Liver (tissue), 9 donors: Measurements from ENCODE around the gene IL17REL. TPM values are rescaled to one million over a fixed set of nuclear protein-coding genes. Genes with fewer than 3 reads are reported as not detected.
A peak's percentile ranks its signal among the peaks of the same experiment; 100 is the strongest.

ENCODE experiments used
- DNase-seq: peaks from one replicate; pipeline ENCODE4 v3.0.0-alpha.2; 2017; ENCODE audit warnings: low spot score
- H3K27ac ChIP-seq, 2 donors: one replicate each; pipeline ENCODE4 v1.7.0; 2013; ENCODE audit warnings: inconsistent platforms in 2 of 2, low read length in 2 of 2, control low read depth in 1 of 2, low read depth in 1 of 2, mild to moderate bottlenecking in 1 of 2
- H3K27me3 ChIP-seq, 4 donors: one replicate each; pipeline versions ENCODE4 v1.6.1 to v1.7.0; 2013; ENCODE audit warnings: low read length in 3 of 4, inconsistent platforms in 1 of 4, mild to moderate bottlenecking in 1 of 4, moderate library complexity in 1 of 4; ENCODE audit not compliant: control insufficient read depth in 4 of 4, insufficient read depth in 4 of 4
- H3K36me3 ChIP-seq, 4 donors: one replicate each; pipeline versions ENCODE4 v1.6.1 to v1.7.0; 2013; ENCODE audit warnings: low read length in 3 of 4, mild to moderate bottlenecking in 3 of 4, low read depth in 1 of 4, moderate library complexity in 1 of 4; ENCODE audit not compliant: control insufficient read depth in 4 of 4, insufficient read depth in 3 of 4
- H3K4me1 ChIP-seq, 4 donors: one replicate each; pipeline versions ENCODE4 v1.6.1 to v1.7.0; 2013; ENCODE audit warnings: low read length in 3 of 4, mild to moderate bottlenecking in 3 of 4, moderate library complexity in 1 of 4; ENCODE audit not compliant: control insufficient read depth in 4 of 4, insufficient read depth in 4 of 4
- H3K4me3 ChIP-seq, 3 donors: one replicate each; pipeline versions ENCODE4 v1.6.1 to v1.7.0; 2013; ENCODE audit warnings: low read length in 3 of 3, control low read depth in 1 of 3, low read depth in 1 of 3, mild to moderate bottlenecking in 1 of 3
- H3K9ac ChIP-seq, 2 donors: one replicate each; pipeline ENCODE4 v1.7.0; 2013; ENCODE audit warnings: low read length in 2 of 2, mild to moderate bottlenecking in 2 of 2, moderate library complexity in 2 of 2, control low read depth in 1 of 2, low read depth in 1 of 2
- H3K9me3 ChIP-seq, 4 donors: one replicate each; pipeline versions ENCODE4 v1.6.1 to v1.7.0; 2013; ENCODE audit warnings: low read length in 3 of 4; ENCODE audit not compliant: control insufficient read depth in 4 of 4
- EGR1 ChIP-seq, 2 donors: IDR thresholded peaks; 2 replicates each; pipeline ENCODE4 v1.6.1; 2016 to 2018; ENCODE audit warnings: antibody characterized with exemption in 2 of 2, low read depth in 2 of 2
- FOXA1 ChIP-seq: IDR thresholded peaks from 2 replicates; pipeline ENCODE4 v1.6.1; 2016; ENCODE audit warnings: antibody characterized with exemption
- FOXA2 ChIP-seq: IDR thresholded peaks from 2 replicates; pipeline ENCODE4 v1.6.1; 2016; ENCODE audit warnings: antibody characterized with exemption
- GABPA ChIP-seq, 2 donors: IDR thresholded peaks in 1 of 2; conservative IDR thresholded peaks in 1 of 2; 2 replicates each; pipeline ENCODE4 v1.6.1; 2016; ENCODE audit warnings: antibody characterized with exemption in 2 of 2, mild to moderate bottlenecking in 1 of 2, moderate library complexity in 1 of 2
- HNF4A ChIP-seq, 2 donors: conservative IDR thresholded peaks; 2 replicates each; pipeline ENCODE4 v1.6.1; 2016; ENCODE audit warnings: antibody characterized with exemption in 2 of 2, mild to moderate bottlenecking in 2 of 2
- HNF4G ChIP-seq: IDR thresholded peaks from 2 replicates; pipeline ENCODE4 v1.6.1; 2016; ENCODE audit warnings: antibody characterized with exemption
- JUND ChIP-seq, 2 donors: IDR thresholded peaks; 2 replicates each; pipeline ENCODE4 v1.6.1; 2016; ENCODE audit warnings: antibody characterized with exemption in 2 of 2
- NR2F2 ChIP-seq: IDR thresholded peaks from 2 replicates; pipeline ENCODE4 v1.6.1; 2016; ENCODE audit warnings: antibody characterized with exemption
- RAD21 ChIP-seq, 2 donors: IDR thresholded peaks; 2 replicates each; pipeline ENCODE4 v1.6.1; 2016; ENCODE audit warnings: antibody characterized with exemption in 2 of 2, mild to moderate bottlenecking in 2 of 2
- RXRA ChIP-seq, 2 donors: IDR thresholded peaks; 2 replicates each; pipeline ENCODE4 v1.6.1; 2017 to 2018; ENCODE audit warnings: antibody characterized with exemption in 2 of 2, mild to moderate bottlenecking in 1 of 2
- SP1 ChIP-seq: IDR thresholded peaks from 2 replicates; pipeline ENCODE4 v1.6.1; 2018; ENCODE audit warnings: antibody characterized with exemption, mild to moderate bottlenecking
- TAF1 ChIP-seq: conservative IDR thresholded peaks from 2 replicates; pipeline ENCODE4 v1.6.1; 2016; ENCODE audit warnings: antibody characterized with exemption, mild to moderate bottlenecking
- YY1 ChIP-seq: IDR thresholded peaks from 2 replicates; pipeline ENCODE4 v1.6.1; 2016; ENCODE audit warnings: antibody characterized with exemption, mild to moderate bottlenecking
- WGBS: extraction: QIAGEN DNeasy Blood & Tissue Kit; methylation state at CpG from one replicate; pipeline ENCODE4 v1.1.7; 2013; 5-methylcytosine and 5-hydroxymethylcytosine counted together
- polyA plus RNA-seq, 2 donors: library from polyadenylated mRNA; stranded (reverse) in 1 of 2; unstranded in 1 of 2; fragments of 200-250 nt in 1 of 2; fragments of >200 nt in 1 of 2; fragmentation: Nextera tagmentation in 1 of 2; extraction: Ambion mirVana in 1 of 2; gene quantifications; one replicate each; pipeline versions ENCODE4 v1.2.1 to v1.2.3, GENCODE V29; 2013 to 2015
- total RNA-seq, 2 donors: library from RNA; depleted of rRNA; stranded (reverse); fragments of >200 nt; gene quantifications; one replicate each; pipeline ENCODE4 v1.2.3, GENCODE V29; 2014
- TF ChIP-seq, protein P1 (sequence below): fragments of 150-350 bp; IDR thresholded peaks from 2 replicates; pipeline ENCODE4 v1.5.1; 2017; ENCODE audit warnings: improper control_type of control experiment, low read depth, low read length; ENCODE audit not compliant: missing input control
- TF ChIP-seq, protein P2 (sequence below): IDR thresholded peaks from 2 replicates; pipeline ENCODE4 v1.6.1; 2016; ENCODE audit warnings: antibody characterized with exemption
- TF ChIP-seq, protein P3 (sequence below): IDR thresholded peaks from 2 replicates; pipeline ENCODE4 v1.6.1; 2016; ENCODE audit warnings: antibody characterized with exemption
- TF ChIP-seq, protein P4 (sequence below): IDR thresholded peaks from 2 replicates; pipeline ENCODE4 v1.6.1; 2016; ENCODE audit warnings: antibody characterized with exemption
- donor health status: healthy.
- donor health status: healthy.
- donor health status: healthy.
- donor health status: healthy.
- donor health status: healthy.

Gene IL17REL
- total and polyA plus RNA-seq, 4 donors: under 0.01 TPM; not detected in 3

DNA sequence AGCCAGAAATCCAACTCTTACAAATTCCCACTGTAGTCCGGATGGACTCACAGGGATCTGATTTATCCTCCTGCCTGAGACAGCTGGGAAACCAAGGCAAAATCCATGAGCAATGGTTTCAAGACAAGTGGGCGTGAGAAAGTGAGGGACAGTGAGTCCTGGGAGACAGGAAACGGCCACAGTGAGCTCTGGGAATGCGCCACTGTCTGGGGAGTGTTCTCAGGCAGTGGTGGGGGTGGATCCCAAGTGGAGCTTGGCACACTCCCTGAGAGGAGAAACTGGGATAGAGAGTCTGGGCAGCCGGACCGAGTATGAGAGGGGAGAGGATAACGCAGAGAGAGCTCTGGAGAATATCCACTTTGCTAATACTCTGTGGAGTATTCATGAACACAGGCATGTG, 9.8 kb downstream of the IL17REL start (continued):
- TF ChIP-seq, protein P1, sequence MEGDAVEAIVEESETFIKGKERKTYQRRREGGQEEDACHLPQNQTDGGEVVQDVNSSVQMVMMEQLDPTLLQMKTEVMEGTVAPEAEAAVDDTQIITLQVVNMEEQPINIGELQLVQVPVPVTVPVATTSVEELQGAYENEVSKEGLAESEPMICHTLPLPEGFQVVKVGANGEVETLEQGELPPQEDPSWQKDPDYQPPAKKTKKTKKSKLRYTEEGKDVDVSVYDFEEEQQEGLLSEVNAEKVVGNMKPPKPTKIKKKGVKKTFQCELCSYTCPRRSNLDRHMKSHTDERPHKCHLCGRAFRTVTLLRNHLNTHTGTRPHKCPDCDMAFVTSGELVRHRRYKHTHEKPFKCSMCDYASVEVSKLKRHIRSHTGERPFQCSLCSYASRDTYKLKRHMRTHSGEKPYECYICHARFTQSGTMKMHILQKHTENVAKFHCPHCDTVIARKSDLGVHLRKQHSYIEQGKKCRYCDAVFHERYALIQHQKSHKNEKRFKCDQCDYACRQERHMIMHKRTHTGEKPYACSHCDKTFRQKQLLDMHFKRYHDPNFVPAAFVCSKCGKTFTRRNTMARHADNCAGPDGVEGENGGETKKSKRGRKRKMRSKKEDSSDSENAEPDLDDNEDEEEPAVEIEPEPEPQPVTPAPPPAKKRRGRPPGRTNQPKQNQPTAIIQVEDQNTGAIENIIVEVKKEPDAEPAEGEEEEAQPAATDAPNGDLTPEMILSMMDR: no peak
- TF ChIP-seq, protein P2, sequence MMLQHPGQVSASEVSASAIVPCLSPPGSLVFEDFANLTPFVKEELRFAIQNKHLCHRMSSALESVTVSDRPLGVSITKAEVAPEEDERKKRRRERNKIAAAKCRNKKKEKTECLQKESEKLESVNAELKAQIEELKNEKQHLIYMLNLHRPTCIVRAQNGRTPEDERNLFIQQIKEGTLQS: no peak
- TF ChIP-seq FOXA2 (no peak), HNF4G (no peak), SP1 (no peak)
- TF ChIP-seq, protein P3, sequence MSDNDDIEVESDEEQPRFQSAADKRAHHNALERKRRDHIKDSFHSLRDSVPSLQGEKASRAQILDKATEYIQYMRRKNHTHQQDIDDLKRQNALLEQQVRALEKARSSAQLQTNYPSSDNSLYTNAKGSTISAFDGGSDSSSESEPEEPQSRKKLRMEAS: no peak

DNA sequence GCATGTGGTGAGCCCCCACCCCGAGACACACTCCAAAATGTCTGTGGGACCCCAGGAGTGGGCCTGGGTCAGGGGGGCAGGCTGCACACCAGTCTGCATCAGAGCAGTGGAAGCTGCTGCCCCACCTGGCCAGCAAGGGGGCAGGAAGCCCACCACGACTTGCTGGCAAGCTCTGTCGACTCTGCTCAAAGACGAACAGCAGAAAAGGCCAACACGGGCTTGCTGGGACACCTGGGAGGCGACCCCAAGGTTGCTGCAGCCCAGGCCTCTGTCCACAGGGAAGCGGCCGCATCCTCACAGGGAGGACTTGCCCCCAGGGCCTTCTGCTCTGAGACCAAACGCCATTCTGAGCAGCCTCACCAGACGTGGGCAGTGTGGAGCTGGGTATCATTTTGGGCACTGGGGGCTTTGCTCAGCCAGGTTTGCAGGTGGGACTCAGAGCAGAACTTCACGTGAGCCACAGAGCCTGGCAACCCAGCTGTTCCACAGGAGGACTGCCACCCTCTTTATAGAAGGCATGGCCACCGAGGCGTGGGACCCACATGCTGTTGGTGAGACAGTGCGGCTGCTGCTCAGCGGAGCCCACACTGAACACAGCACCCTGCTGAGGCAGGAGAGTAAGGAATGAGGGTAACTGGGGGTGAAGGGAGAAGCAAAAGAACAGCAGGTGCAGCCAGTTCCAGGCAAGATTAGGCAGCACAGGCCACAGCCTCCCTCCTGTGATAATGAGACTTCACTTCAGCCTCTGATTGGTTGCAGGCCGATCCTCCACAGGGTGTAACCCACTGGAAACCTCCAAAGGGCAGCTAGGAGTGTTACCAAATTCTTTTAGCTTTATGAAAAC, 11.0 kb downstream of the IL17REL start:
- H3K27ac ChIP-seq: no peak overlapping the region
- no peaks in the 10 kb centered on the region for H3K9me3 ChIP-seq
- no peaks in the 10 kb centered on the region for H3K27me3 ChIP-seq
- DNase-seq: peak; percentile 40
- H3K4me1 ChIP-seq: peaks cover 0 to 3% (median 0%) of the 10 kb centered on the region in 4 donors
- WGBS: 90% methylated on average over 16 of the region's 16 CpGs
- H3K36me3 ChIP-seq: no peaks in the 10 kb centered on the region
- no peak overlapping the region for H3K4me3 ChIP-seq
- H3K9ac ChIP-seq: no peak overlapping the region
- no peak for TF ChIP-seq FOXA2
- no peak for TF ChIP-seq NR2F2
- TF ChIP-seq FOXA1: no peak

DNA sequence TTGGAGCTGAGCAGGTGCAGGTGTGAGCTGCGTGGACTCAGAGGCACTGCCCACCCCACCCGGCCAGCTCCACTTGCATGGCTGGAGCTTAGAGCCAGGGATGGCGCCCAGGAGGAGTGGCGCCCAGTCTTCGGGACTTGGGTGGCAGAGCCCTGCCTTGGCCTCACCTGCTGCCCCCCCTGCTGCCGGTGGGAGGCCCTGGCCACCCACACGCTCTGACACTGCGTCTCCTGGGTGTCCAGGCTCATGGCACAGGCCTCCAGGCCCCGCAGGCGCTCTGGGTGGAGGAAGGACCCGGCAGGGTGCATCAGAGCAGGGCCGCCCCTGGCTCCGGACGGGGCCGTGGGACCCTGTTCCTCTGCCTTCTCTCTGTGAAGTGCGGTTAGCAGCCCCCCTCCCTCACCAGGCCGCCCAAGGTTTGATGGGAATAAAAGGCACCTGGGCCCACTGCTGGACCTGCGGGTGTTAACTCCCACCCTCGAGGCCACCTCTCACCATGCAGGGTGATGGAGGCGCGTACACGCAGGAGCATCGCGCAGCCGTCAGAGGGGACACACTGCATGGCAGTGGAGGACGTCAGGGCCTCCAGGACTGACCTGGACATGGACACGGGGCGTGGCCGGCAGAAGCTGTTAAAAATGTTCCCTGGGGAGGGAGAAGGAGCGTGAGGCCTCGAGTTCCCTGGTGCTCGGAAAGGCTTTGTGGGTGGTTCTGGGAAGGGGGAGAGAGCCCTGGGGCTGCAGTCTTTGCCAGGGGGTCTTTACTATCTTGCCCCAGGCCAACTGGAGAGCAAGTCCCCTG, 11.8 kb downstream of the IL17REL start:
- no peak overlapping the region for H3K9ac ChIP-seq
- DNase-seq: peak; percentile 34
- 93% methylated on average over 32 of the region's 32 CpGs for WGBS
- H3K27ac ChIP-seq: no peak overlapping the region
- no peaks in the 10 kb centered on the region for H3K9me3 ChIP-seq
- peaks cover 0 to 3% (median 0%) of the 10 kb centered on the region in 4 donors for H3K4me1 ChIP-seq
- no peak overlapping the region for H3K4me3 ChIP-seq
- no peaks in the 10 kb centered on the region for H3K27me3 ChIP-seq
- H3K36me3 ChIP-seq: no peaks in the 10 kb centered on the region
- TF ChIP-seq GABPA (IDR thresholded peaks at IDR 0.05 in 1 of 2, conservative IDR thresholded peaks at IDR 0.05 in 1 of 2): no peak
- no peak for TF ChIP-seq TAF1
- TF ChIP-seq SP1: no peak
- no peak for TF ChIP-seq RXRA (IDR thresholded peaks at IDR 0.05)
- TF ChIP-seq, protein P4, sequence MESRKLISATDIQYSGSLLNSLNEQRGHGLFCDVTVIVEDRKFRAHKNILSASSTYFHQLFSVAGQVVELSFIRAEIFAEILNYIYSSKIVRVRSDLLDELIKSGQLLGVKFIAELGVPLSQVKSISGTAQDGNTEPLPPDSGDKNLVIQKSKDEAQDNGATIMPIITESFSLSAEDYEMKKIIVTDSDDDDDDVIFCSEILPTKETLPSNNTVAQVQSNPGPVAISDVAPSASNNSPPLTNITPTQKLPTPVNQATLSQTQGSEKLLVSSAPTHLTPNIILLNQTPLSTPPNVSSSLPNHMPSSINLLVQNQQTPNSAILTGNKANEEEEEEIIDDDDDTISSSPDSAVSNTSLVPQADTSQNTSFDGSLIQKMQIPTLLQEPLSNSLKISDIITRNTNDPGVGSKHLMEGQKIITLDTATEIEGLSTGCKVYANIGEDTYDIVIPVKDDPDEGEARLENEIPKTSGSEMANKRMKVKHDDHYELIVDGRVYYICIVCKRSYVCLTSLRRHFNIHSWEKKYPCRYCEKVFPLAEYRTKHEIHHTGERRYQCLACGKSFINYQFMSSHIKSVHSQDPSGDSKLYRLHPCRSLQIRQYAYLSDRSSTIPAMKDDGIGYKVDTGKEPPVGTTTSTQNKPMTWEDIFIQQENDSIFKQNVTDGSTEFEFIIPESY: no peak
- TF ChIP-seq FOXA2: no peak
- TF ChIP-seq, protein P1: no peak
- no peak for TF ChIP-seq FOXA1
- TF ChIP-seq, protein P2: no peak
- no peak for TF ChIP-seq HNF4A (conservative IDR thresholded peaks at IDR 0.05)
- TF ChIP-seq EGR1 (IDR thresholded peaks at IDR 0.05; ENCODE audit: low read depth in 2 of 2): no peak
- no peak for TF ChIP-seq YY1
- TF ChIP-seq JUND (IDR thresholded peaks at IDR 0.05): no peak
- no peak for TF ChIP-seq RAD21 (IDR thresholded peaks at IDR 0.05)
- no peak for TF ChIP-seq NR2F2
